ENCODE data around the gene CSTPP1.

Gene CSTPP1

GRCh38 chr11:46999217-46999616 lies 62.7 kb downstream of the CSTPP1 start:
- DNase-seq: no peak

GRCh38 chr11:47000033-47000432 lies 63.5 kb downstream of the CSTPP1 start:
- no peak for DNase-seq

GRCh38 chr11:47001781-47002181 lies 65.2 kb downstream of the CSTPP1 start:
- DNase-seq: no peak

GRCh38 chr11:47002390-47002789 lies 65.8 kb downstream of the CSTPP1 start:
- DNase-seq: no peak

- peak; percentile 60 for DNase-seq
These were observed 66.8 kb downstream of the CSTPP1 start for GRCh38 chr11:47003180-47003877.

GRCh38 chr11:47004595-47005033 lies 68.1 kb downstream of the CSTPP1 start:
- DNase-seq: peak; percentile 88

GRCh38 chr11:47005441-47005840 lies 68.9 kb downstream of the CSTPP1 start:
- DNase-seq: no peak

- DNase-seq: peak; percentile 28
These were observed 71.0 kb downstream of the CSTPP1 start for GRCh38 chr11:47007579-47007978.

GRCh38 chr11:47010179-47010578 lies 73.6 kb downstream of the CSTPP1 start:
- DNase-seq: no peak

GRCh38 chr11:47014097-47014496 lies 77.5 kb downstream of the CSTPP1 start:
- no peak for DNase-seq

- no peak for DNase-seq
These were observed 82.1 kb downstream of the CSTPP1 start for GRCh38 chr11:47018637-47019036.

- no peak for DNase-seq
These were observed 84.4 kb downstream of the CSTPP1 start for GRCh38 chr11:47020793-47021526.

- DNase-seq: no peak
These were observed 84.9 kb downstream of the CSTPP1 start for GRCh38 chr11:47021527-47021818.

- DNase-seq: no peak
These were observed 85.4 kb downstream of the CSTPP1 start for GRCh38 chr11:47021965-47022364.

GRCh38 chr11:47028195-47029093 lies 91.9 kb downstream of the CSTPP1 start:
- DNase-seq: no peak

GRCh38 chr11:47033439-47033838 lies 96.9 kb downstream of the CSTPP1 start:
- no peak for DNase-seq

- no peak for DNase-seq
These were observed 97.5 kb downstream of the CSTPP1 start for GRCh38 chr11:47034091-47034490.

GRCh38 chr11:47035108-47035507 lies 98.5 kb downstream of the CSTPP1 start:
- DNase-seq: no peak

- no peak for DNase-seq
These were observed 107.6 kb downstream of the CSTPP1 start for GRCh38 chr11:47044119-47044518.

- DNase-seq: no peak
These were observed 111.4 kb downstream of the CSTPP1 start for GRCh38 chr11:47047972-47048371.

GRCh38 chr11:47050284-47050683 lies 113.7 kb downstream of the CSTPP1 start:
- DNase-seq: no peak

GRCh38 chr11:47051217-47051616 lies 114.7 kb downstream of the CSTPP1 start:
- no peak for DNase-seq

GRCh38 chr11:47052165-47052564 lies 115.6 kb downstream of the CSTPP1 start:
- no peak for DNase-seq

GRCh38 chr11:47052576-47052975 lies 116.0 kb downstream of the CSTPP1 start:
- no peak for DNase-seq

Measured in NCI-H446 treated with DMSO at 0.1 percent for 48 hours (cell line).